Ishikawa (cell line): ENCODE data around the gene RPTOR.

Experiments used
- CEBPB ChIP-seq: IDR thresholded peaks from 2 replicates; pipeline ENCODE4 v1.6.1; 2012
- CREB1 ChIP-seq: IDR thresholded peaks from 2 replicates; pipeline ENCODE4 v1.6.1; 2012; ENCODE audit warnings: low read depth
- EGR1 ChIP-seq: IDR thresholded peaks from 2 replicates; pipeline ENCODE4 v1.6.1; 2012
- EP300 ChIP-seq: IDR thresholded peaks from 2 replicates; pipeline ENCODE4 v1.6.1; 2012; ENCODE audit warnings: borderline replicate concordance
- FOXM1 ChIP-seq: IDR thresholded peaks from 2 replicates; pipeline ENCODE4 v1.6.1; 2012; ENCODE audit warnings: low read depth, borderline replicate concordance
- MAX ChIP-seq: IDR thresholded peaks from 2 replicates; pipeline ENCODE4 v1.6.1; 2012
- NFIC ChIP-seq: IDR thresholded peaks from 2 replicates; pipeline ENCODE4 v1.6.1; 2012
- RAD21 ChIP-seq: IDR thresholded peaks from 2 replicates; pipeline ENCODE4 v1.6.1; 2012; ENCODE audit warnings: low read depth
- REST ChIP-seq: IDR thresholded peaks from 2 replicates; pipeline ENCODE4 v1.6.1; 2012; ENCODE audit warnings: low read depth, mild to moderate bottlenecking
- TAF1 ChIP-seq: IDR thresholded peaks from 2 replicates; pipeline ENCODE4 v1.6.1; 2012; ENCODE audit warnings: low read depth, mild to moderate bottlenecking
- TCF12 ChIP-seq: IDR thresholded peaks from 2 replicates; pipeline ENCODE4 v1.6.1; 2012; ENCODE audit warnings: low read depth
- TEAD4 ChIP-seq: IDR thresholded peaks from 2 replicates; pipeline ENCODE4 v1.6.1; 2012
- USF1 ChIP-seq: IDR thresholded peaks from 2 replicates; pipeline ENCODE4 v1.6.1; 2012
- YY1 ChIP-seq: IDR thresholded peaks from 2 replicates; pipeline ENCODE4 v1.6.1; 2012; ENCODE audit warnings: low read depth
- ZBTB7A ChIP-seq: IDR thresholded peaks from 2 replicates; pipeline ENCODE4 v1.6.1; 2012; ENCODE audit warnings: low read depth

Gene RPTOR

GRCh38 chr17:80948019-80948975 is 403.7 kb downstream of the RPTOR start:
- no peak for TF ChIP-seq USF1
- no peak for TF ChIP-seq TCF12
- TF ChIP-seq CREB1, result no peak

- no peak for TF ChIP-seq FOXM1
- no peak for TF ChIP-seq NFIC
- no peak for TF ChIP-seq TAF1
- no peak for TF ChIP-seq TCF12
- TF ChIP-seq EP300, result no peak
- peak; percentile 6; the same call in 1 of the 2 replicates for TF ChIP-seq RAD21
- no peak for TF ChIP-seq MAX
These were observed 404.4 kb downstream of the RPTOR start for GRCh38 chr17:80948976-80949450.

GRCh38 chr17:80949451-80950421 is 405.1 kb downstream of the RPTOR start:
- TF ChIP-seq TAF1 (no peak), CREB1 (no peak), FOXM1 (no peak), EP300 (no peak), TEAD4 (no peak), TCF12 (no peak), REST (no peak), ZBTB7A (no peak), CEBPB (no peak), RAD21 (no peak), MAX (no peak), YY1 (no peak), USF1 (no peak), EGR1 (no peak), NFIC (no peak)

- TF ChIP-seq EGR1 (no peak), MAX (no peak), USF1 (no peak), FOXM1 (no peak), TEAD4 (no peak), RAD21 (no peak), REST (no peak), CREB1 (no peak), EP300 (no peak), YY1 (no peak), NFIC (no peak)
These were observed 406.0 kb downstream of the RPTOR start for GRCh38 chr17:80950466-80951120.
